Measurements from ENCODE around the gene HSP90AB1.

- TF ChIP-seq CTCF (IDR thresholded peaks at IDR 0.05) (no peak), POLR2A (IDR thresholded peaks at IDR 0.05) (no peak), EP300 (IDR thresholded peaks at IDR 0.05) (no peak)
Observed at GRCh38 chr6:44272529-44272928, 25.6 kb downstream of the HSP90AB1 start.
